OCI-LY3 (cell line): ENCODE data around the gene G6PC3.
A peak's percentile ranks its signal among the peaks of the same experiment; 100 is the strongest.

Experiments
- H2AFZ ChIP-seq: fragments of 200-600, 300-600 bp; shearing (Covaris generic); 2 replicates; pipeline ENCODE4 v1.6.0; 2014; ENCODE audit warnings: antibody characterized with exemption, low read depth, low read length
- H3K27ac ChIP-seq: fragments of 200-600, 300-600 bp; sonication (generic); 2 replicates; pipeline ENCODE4 v1.5.1; 2014; ENCODE audit warnings: mild to moderate bottlenecking, low read length, moderate library complexity, mixed read lengths
- H3K27me3 ChIP-seq: fragments of 200-600, 300-600 bp; sonication (generic); 2 replicates; pipeline ENCODE4 v1.6.1; 2014; ENCODE audit warnings: low read depth, low read length, mixed read lengths
- H3K36me3 ChIP-seq: fragments of 200-600, 300-600 bp; sonication (generic); replicated peaks from 2 replicates; pipeline ENCODE3; 2014; ENCODE audit warnings: low read depth, low read length, mixed read lengths
- H3K4me1 ChIP-seq: fragments of 300-600, 200-600 bp; sonication (generic); 2 replicates; pipeline ENCODE4 v1.6.1; 2014; ENCODE audit warnings: low read length, mixed read lengths
- H3K4me2 ChIP-seq: fragments of 200-600, 300-600 bp; sonication (generic); 2 replicates; pipeline ENCODE4 v1.6.1; 2014; ENCODE audit warnings: low read length, mixed read lengths
- H3K4me3 ChIP-seq: fragments of 300-600, 200-600 bp; sonication (generic); 2 replicates; pipeline ENCODE4 v1.5.1; 2014; ENCODE audit warnings: antibody characterized with exemption, mild to moderate bottlenecking, low read length, moderate library complexity
- H3K79me2 ChIP-seq: fragments of 300-600, 200-600 bp; shearing (Covaris generic); 2 replicates; pipeline ENCODE4 v1.6.1; 2014; ENCODE audit warnings: mild to moderate bottlenecking, low read length, mixed read lengths
- H3K9ac ChIP-seq: fragments of 300-600, 200-600 bp; shearing (Covaris generic); 2 replicates; pipeline ENCODE4 v1.6.0; 2014; ENCODE audit warnings: mild to moderate bottlenecking, low read length, moderate library complexity
- H3K9me3 ChIP-seq: fragments of 200-600, 300-600 bp; shearing (Covaris generic); 2 replicates; pipeline ENCODE4 v1.6.1; 2014; ENCODE audit warnings: low read length, mixed read lengths; ENCODE audit not compliant: insufficient read depth
- H4K20me1 ChIP-seq: fragments of 200-600, 300-600 bp; sonication (generic); 2 replicates; pipeline ENCODE4 v1.6.1; 2016; ENCODE audit warnings: low read length, mixed read lengths; ENCODE audit not compliant: insufficient read depth
- EZH2phosphoT487 ChIP-seq: fragments of 200-600 bp; shearing (Covaris generic); IDR thresholded peaks from 2 replicates; pipeline ENCODE4 v1.6.1; 2018; ENCODE audit warnings: antibody characterized with exemption, mixed run types, low read depth
- TF ChIP-seq, protein P1 (sequence below): fragments of 200-600, 300-600 bp; sonication (generic); IDR thresholded peaks from 2 replicates; pipeline ENCODE4 v1.5.1; 2014; ENCODE audit warnings: antibody characterized with exemption, low read length, low read depth

The G6PC3 gene

DNA sequence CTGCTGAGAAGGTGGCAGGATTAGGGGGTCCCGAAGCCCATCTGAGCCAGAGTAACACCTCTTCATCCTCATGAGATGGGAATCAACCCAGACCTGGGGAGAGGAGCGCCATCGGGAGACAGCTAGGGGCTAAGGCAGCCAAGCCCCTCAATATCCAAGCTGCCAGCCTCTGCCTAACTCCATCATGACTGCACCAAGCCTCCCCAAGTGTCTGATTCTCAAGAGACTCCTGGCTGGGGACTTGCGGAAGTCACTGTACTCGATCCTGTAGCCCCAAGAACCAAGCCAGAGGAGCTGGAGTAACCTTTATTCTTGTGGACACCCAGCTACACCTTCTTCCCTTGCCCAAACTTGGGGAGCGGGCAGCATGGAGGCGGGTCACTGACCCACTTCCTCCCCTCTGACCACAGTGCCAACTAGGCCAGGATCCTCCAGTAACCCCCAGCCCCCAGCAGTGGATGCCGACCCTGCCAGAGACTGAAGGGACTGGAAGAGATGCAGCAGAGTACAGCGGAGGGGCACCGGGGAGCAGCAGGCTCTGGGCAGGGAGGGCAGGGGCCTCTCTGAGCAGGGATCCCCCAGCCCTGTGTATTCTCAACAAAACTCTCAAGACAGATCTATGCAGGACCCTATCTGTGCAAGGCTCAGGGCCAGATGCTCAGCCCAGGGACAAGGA is 39.6 kb downstream of the G6PC3 start:
- H3K4me3 ChIP-seq, result peak overlapping the region; percentile 67; the same call in 1 of the 2 replicates
- TF ChIP-seq EZH2phosphoT487, result no peak
- H3K27ac ChIP-seq, result no peak overlapping the region
- no peak overlapping the region for H3K9ac ChIP-seq
- no peaks in the 10 kb centered on the region for H3K36me3 ChIP-seq
- peaks cover 19% of the 10 kb centered on the region for H3K4me1 ChIP-seq
- H3K79me2 ChIP-seq, result no peaks in the 10 kb centered on the region
- H4K20me1 ChIP-seq, result no peaks in the 10 kb centered on the region
- no peak overlapping the region for H2AFZ ChIP-seq
- H3K4me2 ChIP-seq, result peak overlapping the region; percentile 73; the same call in 1 of the 2 replicates
- H3K27me3 ChIP-seq, result no peaks in the 10 kb centered on the region
- H3K9me3 ChIP-seq, result no peaks in the 10 kb centered on the region

DNA sequence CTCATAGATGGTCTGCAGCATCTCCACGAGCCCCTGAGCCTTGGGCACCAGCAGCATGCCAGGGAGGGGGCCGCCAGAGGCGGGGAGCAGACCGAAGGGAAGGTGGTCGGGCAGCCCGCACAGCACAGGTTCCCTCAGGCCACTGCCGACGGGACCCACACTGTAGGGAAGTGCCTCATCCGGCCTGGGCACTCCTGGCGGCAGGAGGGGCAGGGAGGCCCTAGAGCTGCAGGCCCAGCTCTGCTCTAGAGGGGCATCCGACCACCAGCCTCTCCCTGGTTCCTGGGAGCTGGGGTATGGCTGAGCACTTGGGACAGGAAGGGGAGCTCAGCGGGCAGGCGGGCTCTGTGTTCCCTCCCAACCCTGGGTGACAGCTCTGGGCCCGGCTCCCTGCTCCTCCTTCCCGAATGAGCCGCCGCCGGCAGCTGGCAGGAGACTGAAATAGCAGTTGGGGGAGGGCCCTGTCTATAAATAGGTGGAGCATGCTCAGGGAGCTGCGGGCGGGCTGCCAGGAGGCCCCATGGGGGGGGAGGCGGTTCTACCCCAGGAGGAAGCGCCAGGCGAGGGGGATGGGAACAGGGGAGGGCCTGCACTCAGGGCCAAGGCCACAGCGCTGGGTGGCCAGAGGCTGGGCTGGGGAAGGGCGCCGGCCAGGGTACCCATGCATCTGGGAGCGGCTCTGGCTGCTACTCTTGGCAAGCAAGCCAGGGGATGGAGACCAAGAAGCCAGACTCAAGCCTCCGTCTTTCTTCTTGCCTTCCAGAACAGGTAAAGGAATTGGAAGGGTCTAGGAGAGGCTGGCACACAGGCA is 40.5 kb downstream of the G6PC3 start:
- Histone ChIP-seq H3K27me3 (no peaks in the 10 kb centered on the region), H3K9me3 (no peaks in the 10 kb centered on the region), H3K4me3 (peak overlapping the region; percentile 67), H3K36me3 (no peaks in the 10 kb centered on the region), H3K4me1 (peaks cover 19% of the 10 kb centered on the region), H3K79me2 (no peaks in the 10 kb centered on the region), H3K4me2 (peak overlapping the region; percentile 73), H2AFZ (no peak overlapping the region), H4K20me1 (no peaks in the 10 kb centered on the region), H3K27ac (no peak overlapping the region), H3K9ac (peak overlapping the region; percentile 22; the same call in 1 of the 2 replicates)
- TF ChIP-seq, protein P1, sequence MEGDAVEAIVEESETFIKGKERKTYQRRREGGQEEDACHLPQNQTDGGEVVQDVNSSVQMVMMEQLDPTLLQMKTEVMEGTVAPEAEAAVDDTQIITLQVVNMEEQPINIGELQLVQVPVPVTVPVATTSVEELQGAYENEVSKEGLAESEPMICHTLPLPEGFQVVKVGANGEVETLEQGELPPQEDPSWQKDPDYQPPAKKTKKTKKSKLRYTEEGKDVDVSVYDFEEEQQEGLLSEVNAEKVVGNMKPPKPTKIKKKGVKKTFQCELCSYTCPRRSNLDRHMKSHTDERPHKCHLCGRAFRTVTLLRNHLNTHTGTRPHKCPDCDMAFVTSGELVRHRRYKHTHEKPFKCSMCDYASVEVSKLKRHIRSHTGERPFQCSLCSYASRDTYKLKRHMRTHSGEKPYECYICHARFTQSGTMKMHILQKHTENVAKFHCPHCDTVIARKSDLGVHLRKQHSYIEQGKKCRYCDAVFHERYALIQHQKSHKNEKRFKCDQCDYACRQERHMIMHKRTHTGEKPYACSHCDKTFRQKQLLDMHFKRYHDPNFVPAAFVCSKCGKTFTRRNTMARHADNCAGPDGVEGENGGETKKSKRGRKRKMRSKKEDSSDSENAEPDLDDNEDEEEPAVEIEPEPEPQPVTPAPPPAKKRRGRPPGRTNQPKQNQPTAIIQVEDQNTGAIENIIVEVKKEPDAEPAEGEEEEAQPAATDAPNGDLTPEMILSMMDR, result no peak
- TF ChIP-seq EZH2phosphoT487, result no peak

DNA sequence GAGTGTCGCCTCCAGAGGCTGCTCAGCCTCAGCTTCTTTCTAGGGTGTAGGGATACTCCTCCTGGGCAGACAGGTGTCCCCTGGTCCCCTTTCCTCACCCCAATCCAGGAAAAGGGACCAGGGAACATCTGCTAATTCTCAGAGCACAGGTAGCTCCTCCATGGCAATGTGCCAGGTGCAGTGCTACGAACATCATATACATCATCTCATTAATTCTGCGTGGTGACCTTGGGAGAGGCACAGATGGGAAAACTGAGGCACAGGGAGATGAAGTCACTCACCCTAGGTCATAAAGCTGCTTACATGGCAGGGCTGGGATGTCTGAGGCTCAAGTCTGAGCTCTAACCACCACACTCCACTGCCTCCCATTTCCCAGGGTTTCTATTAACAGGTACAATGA is 41.2 kb downstream of the G6PC3 start:
- H3K9me3 ChIP-seq, result no peaks in the 10 kb centered on the region
- TF ChIP-seq, protein P1, result no peak
- no peak for TF ChIP-seq EZH2phosphoT487
- H3K4me3 ChIP-seq, result peak overlapping the region; percentile 67
- H3K4me1 ChIP-seq, result peaks cover 19% of the 10 kb centered on the region
- no peak overlapping the region for H2AFZ ChIP-seq
- peak overlapping the region; percentile 73 for H3K4me2 ChIP-seq
- peak overlapping the region; percentile 22; the same call in 1 of the 2 replicates for H3K9ac ChIP-seq
- no peaks in the 10 kb centered on the region for H3K79me2 ChIP-seq
- no peak overlapping the region for H3K27ac ChIP-seq
- H3K27me3 ChIP-seq, result no peaks in the 10 kb centered on the region
- H4K20me1 ChIP-seq, result no peaks in the 10 kb centered on the region
- no peaks in the 10 kb centered on the region for H3K36me3 ChIP-seq

DNA sequence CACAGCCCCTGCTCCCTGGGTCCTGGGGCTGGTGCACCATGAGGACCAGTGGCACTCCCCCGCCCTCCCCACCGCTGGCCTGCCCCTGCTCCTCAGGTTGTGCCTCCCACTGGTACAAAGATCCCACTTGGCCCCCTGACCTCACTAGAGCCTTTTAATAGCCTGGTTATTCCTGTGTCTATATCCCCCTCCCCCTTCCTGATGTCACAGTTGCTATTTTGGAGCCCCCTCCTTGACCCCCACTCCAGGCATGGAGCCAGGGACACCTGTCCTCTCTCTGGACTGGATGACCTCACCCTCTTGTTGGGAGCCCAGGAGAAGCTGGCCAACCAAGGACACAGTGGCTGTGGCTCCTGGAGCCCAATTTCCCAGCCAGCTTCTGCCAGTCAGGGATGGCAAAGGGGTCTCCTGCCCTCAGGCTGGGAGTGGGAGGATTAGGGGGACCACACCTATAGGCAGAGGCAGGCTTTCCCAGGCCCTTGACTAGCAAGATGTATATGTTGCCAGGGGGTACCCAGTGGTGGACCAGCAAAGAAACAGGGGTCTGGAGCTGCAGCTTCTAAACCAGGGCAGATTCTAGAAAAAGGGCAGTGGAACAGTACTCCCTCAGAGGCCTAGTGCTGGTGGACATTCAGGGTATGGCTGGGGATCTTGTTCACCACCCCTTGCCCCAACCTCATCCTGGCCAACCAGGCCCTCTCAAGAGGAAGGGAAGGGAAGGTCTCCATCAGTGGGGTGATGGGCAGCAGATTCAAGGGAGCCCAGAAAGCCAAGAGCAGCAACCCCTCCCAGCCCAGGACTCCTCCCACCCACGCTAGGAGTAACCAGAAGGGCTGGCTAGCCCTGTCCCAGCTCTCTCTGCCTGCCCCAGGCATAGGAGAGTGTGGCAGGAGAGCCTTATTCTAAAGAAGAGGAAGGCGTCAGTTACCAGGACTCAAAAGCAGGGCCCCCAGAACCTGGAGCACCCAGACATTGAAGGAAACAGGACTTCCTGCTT is 42.0 kb downstream of the G6PC3 start:
- no peak overlapping the region for H3K4me2 ChIP-seq

More for the DNA sequence above, 42.0 kb downstream of the G6PC3 start:
- TF ChIP-seq, protein P1, result no peak
- no peak for TF ChIP-seq EZH2phosphoT487
- peaks cover 19% of the 10 kb centered on the region for H3K4me1 ChIP-seq
- no peaks in the 10 kb centered on the region for H3K79me2 ChIP-seq
- no peak overlapping the region for H3K27ac ChIP-seq
- H3K27me3 ChIP-seq, result no peaks in the 10 kb centered on the region
- no peak overlapping the region for H3K4me3 ChIP-seq
- H3K9me3 ChIP-seq, result no peaks in the 10 kb centered on the region
- H2AFZ ChIP-seq, result no peak overlapping the region
- no peaks in the 10 kb centered on the region for H3K36me3 ChIP-seq
- no peaks in the 10 kb centered on the region for H4K20me1 ChIP-seq
- H3K9ac ChIP-seq, result no peak overlapping the region
